ENCODE results near the gene RXRB.

The RXRB gene

GRCh38 chr6:33169291-33170175 is 30.9 kb downstream of the RXRB start:
- H3K9ac ChIP-seq (ENCODE audit: low read depth, low read length) = no peak overlapping the region
- no peak overlapping the region for H3K4me3 ChIP-seq (ENCODE audit: low read depth, low read length)
- no peaks in the 10 kb centered on the region for H3K27me3 ChIP-seq (ENCODE audit: control insufficient read depth, insufficient read depth, low read length)
- H3K4me1 ChIP-seq (ENCODE audit: control insufficient read depth, insufficient read depth, low read length) = no peaks in the 10 kb centered on the region
- H3K36me3 ChIP-seq (ENCODE audit: control insufficient read depth, insufficient read depth, low read length) = no peaks in the 10 kb centered on the region
- no peaks in the 10 kb centered on the region for H3K9me3 ChIP-seq (ENCODE audit: control insufficient read depth, insufficient read depth, low read length)

- no peak overlapping the region for H3K4me3 ChIP-seq (ENCODE audit: low read depth, low read length)
- no peaks in the 10 kb centered on the region for H3K36me3 ChIP-seq (ENCODE audit: control insufficient read depth, insufficient read depth, low read length)
- H3K9ac ChIP-seq (ENCODE audit: low read depth, low read length) = no peak overlapping the region
- no peaks in the 10 kb centered on the region for H3K9me3 ChIP-seq (ENCODE audit: control insufficient read depth, insufficient read depth, low read length)
- no peaks in the 10 kb centered on the region for H3K27me3 ChIP-seq (ENCODE audit: control insufficient read depth, insufficient read depth, low read length)
- no peaks in the 10 kb centered on the region for H3K4me1 ChIP-seq (ENCODE audit: control insufficient read depth, insufficient read depth, low read length)
Measured at GRCh38 chr6:33168639-33169038, 31.8 kb downstream of the RXRB start.

GRCh38 chr6:33168284-33168601 is 32.2 kb downstream of the RXRB start:
- no peak overlapping the region for H3K4me3 ChIP-seq (ENCODE audit: low read depth, low read length)
- no peaks in the 10 kb centered on the region for H3K4me1 ChIP-seq (ENCODE audit: control insufficient read depth, insufficient read depth, low read length)
- no peak overlapping the region for H3K9ac ChIP-seq (ENCODE audit: low read depth, low read length)
- H3K27me3 ChIP-seq (ENCODE audit: control insufficient read depth, insufficient read depth, low read length) = no peaks in the 10 kb centered on the region
- H3K36me3 ChIP-seq (ENCODE audit: control insufficient read depth, insufficient read depth, low read length) = no peaks in the 10 kb centered on the region
- H3K9me3 ChIP-seq (ENCODE audit: control insufficient read depth, insufficient read depth, low read length) = no peaks in the 10 kb centered on the region

- Histone ChIP-seq H3K4me3 (ENCODE audit: low read depth, low read length) (no peak overlapping the region), H3K27me3 (ENCODE audit: control insufficient read depth, insufficient read depth, low read length) (peaks cover under 1% of the 10 kb centered on the region), H3K9me3 (ENCODE audit: control insufficient read depth, insufficient read depth, low read length) (no peaks in the 10 kb centered on the region), H3K9ac (ENCODE audit: low read depth, low read length) (no peak overlapping the region), H3K4me1 (ENCODE audit: control insufficient read depth, insufficient read depth, low read length) (no peaks in the 10 kb centered on the region), H3K36me3 (ENCODE audit: control insufficient read depth, insufficient read depth, low read length) (no peaks in the 10 kb centered on the region)
Measured at GRCh38 chr6:33167374-33168283, 32.8 kb downstream of the RXRB start.

DNA sequence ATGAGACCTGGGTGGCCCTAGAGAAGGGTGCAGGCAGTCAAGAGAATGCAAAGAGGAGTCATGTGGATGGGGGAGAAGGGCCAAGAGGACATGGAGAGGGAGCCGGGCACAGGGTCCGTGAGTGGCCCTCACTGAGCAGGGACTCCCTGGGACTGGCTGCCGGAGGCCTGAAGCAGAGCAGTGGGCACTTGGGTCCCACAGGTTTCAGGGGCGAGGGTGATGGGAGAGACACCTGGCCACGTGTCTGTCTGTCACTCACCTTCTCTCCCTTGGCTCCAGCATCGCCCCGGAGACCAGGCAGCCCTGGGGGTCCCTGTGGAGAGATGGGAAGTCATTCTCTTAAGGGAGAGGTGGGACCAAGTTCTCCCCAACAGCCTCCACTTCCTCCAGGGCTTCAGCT is 33.7 kb downstream of the RXRB start:
- no peak overlapping the region for H3K4me3 ChIP-seq (ENCODE audit: low read depth, low read length)
- H3K9me3 ChIP-seq (ENCODE audit: control insufficient read depth, insufficient read depth, low read length) = no peaks in the 10 kb centered on the region
- H3K27me3 ChIP-seq (ENCODE audit: control insufficient read depth, insufficient read depth, low read length) = peaks cover 8% of the 10 kb centered on the region
- H3K4me1 ChIP-seq (ENCODE audit: control insufficient read depth, insufficient read depth, low read length) = peaks cover 3% of the 10 kb centered on the region
- H3K36me3 ChIP-seq (ENCODE audit: control insufficient read depth, insufficient read depth, low read length) = no peaks in the 10 kb centered on the region
- H3K9ac ChIP-seq (ENCODE audit: low read depth, low read length) = no peak overlapping the region

DNA sequence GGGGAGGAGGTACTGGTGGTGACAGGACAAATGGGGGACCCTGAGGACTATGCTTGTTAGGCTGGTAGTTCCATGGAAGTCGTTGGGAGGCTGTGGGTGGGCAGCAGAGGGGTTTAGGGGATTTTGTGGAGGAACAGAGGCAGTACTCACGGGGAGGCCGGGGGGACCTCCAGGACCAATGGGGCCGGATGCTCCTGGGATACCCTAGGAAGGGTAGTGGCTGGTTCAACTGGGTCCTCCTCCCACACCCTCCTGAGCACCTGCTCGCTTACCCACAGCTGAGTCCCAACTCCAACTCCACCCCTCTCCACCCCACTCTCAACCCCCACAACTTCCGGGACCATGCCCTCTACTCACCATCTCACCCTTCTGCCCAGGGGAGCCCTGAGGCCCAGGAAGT is 34.1 kb downstream of the RXRB start:
- H3K4me1 ChIP-seq (ENCODE audit: control insufficient read depth, insufficient read depth, low read length) = peaks cover 3% of the 10 kb centered on the region
- H3K9me3 ChIP-seq (ENCODE audit: control insufficient read depth, insufficient read depth, low read length) = no peaks in the 10 kb centered on the region
- H3K27me3 ChIP-seq (ENCODE audit: control insufficient read depth, insufficient read depth, low read length) = peaks cover 9% of the 10 kb centered on the region
- H3K9ac ChIP-seq (ENCODE audit: low read depth, low read length) = no peak overlapping the region
- H3K4me3 ChIP-seq (ENCODE audit: low read depth, low read length) = no peak overlapping the region
- no peaks in the 10 kb centered on the region for H3K36me3 ChIP-seq (ENCODE audit: control insufficient read depth, insufficient read depth, low read length)

GRCh38 chr6:33165581-33166258 is 34.7 kb downstream of the RXRB start:
- Histone ChIP-seq H3K9me3 (ENCODE audit: control insufficient read depth, insufficient read depth, low read length) (no peaks in the 10 kb centered on the region), H3K4me1 (ENCODE audit: control insufficient read depth, insufficient read depth, low read length) (peaks cover 8% of the 10 kb centered on the region)

DNA sequence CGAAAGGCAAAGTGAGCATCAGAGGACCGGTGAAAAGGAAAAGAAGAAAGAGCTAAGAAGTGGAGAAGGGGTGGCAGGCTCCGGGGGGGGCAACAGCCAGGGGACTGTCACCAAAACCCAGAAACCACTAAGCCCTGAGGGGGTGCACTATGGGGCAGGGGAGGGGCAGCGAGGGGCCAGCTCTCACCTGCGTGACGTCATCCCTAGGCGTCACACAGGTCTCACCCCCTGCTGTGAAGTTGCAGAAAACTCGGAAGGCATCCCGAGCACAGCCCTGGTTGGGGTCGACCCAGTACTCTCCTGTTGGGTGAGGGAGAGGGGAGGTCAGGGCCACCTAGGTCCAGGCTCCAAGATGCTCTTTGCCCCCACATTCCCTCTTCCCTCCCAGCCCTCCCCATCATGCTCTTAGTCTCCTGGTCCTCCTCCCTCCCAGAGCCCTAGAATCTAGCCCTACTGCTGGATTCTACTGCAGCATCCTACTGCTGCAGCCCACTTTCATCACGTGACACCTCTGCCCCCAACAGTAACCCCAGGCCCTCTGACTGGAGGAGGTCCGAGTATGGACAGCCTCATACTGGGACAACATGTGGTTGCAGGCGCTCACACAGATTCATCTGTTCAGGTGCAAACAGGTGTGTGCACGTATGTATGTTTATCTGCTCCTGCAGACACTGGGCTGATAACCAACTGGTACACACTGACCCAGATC is 35.6 kb downstream of the RXRB start:
- Histone ChIP-seq H3K4me3 (ENCODE audit: low read depth, low read length) (no peak overlapping the region), H3K27me3 (ENCODE audit: control insufficient read depth, insufficient read depth, low read length) (peaks cover 9% of the 10 kb centered on the region), H3K9ac (ENCODE audit: low read depth, low read length) (no peak overlapping the region), H3K9me3 (ENCODE audit: control insufficient read depth, insufficient read depth, low read length) (no peaks in the 10 kb centered on the region), H3K4me1 (ENCODE audit: control insufficient read depth, insufficient read depth, low read length) (peaks cover 8% of the 10 kb centered on the region), H3K36me3 (ENCODE audit: control insufficient read depth, insufficient read depth, low read length) (no peaks in the 10 kb centered on the region)

More at GRCh38 chr6:33165581-33166258, 34.7 kb downstream of the RXRB start:
- H3K9ac ChIP-seq (ENCODE audit: low read depth, low read length) = no peak overlapping the region
- H3K27me3 ChIP-seq (ENCODE audit: control insufficient read depth, insufficient read depth, low read length) = peaks cover 9% of the 10 kb centered on the region
- no peaks in the 10 kb centered on the region for H3K36me3 ChIP-seq (ENCODE audit: control insufficient read depth, insufficient read depth, low read length)
- no peak overlapping the region for H3K4me3 ChIP-seq (ENCODE audit: low read depth, low read length)

DNA sequence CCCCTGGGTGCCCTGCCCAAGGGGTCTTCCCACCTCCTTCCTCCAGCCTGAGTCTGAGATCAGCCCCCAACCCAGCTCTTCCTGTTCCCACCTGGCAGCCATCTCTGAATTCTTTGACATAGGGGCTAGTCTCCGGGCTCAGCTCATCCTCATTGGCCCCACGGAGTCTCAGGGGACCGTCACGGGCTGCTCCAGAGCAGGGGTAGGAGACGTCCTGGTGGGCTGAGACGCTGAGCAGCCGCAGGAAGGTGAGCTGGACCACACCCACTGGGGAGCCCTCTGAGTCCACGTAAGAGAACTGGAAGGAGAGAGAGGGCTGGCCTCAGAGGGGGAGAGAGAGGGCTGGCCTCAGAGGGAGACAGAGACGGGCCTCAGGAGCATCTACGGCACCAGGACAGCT is 36.3 kb downstream of the RXRB start:
- no peak overlapping the region for H3K4me3 ChIP-seq (ENCODE audit: low read depth, low read length)
- H3K4me1 ChIP-seq (ENCODE audit: control insufficient read depth, insufficient read depth, low read length) = peaks cover 8% of the 10 kb centered on the region
- H3K36me3 ChIP-seq (ENCODE audit: control insufficient read depth, insufficient read depth, low read length) = no peaks in the 10 kb centered on the region
- no peak overlapping the region for H3K9ac ChIP-seq (ENCODE audit: low read depth, low read length)
- peaks cover 9% of the 10 kb centered on the region for H3K27me3 ChIP-seq (ENCODE audit: control insufficient read depth, insufficient read depth, low read length)
- H3K9me3 ChIP-seq (ENCODE audit: control insufficient read depth, insufficient read depth, low read length) = no peaks in the 10 kb centered on the region

DNA sequence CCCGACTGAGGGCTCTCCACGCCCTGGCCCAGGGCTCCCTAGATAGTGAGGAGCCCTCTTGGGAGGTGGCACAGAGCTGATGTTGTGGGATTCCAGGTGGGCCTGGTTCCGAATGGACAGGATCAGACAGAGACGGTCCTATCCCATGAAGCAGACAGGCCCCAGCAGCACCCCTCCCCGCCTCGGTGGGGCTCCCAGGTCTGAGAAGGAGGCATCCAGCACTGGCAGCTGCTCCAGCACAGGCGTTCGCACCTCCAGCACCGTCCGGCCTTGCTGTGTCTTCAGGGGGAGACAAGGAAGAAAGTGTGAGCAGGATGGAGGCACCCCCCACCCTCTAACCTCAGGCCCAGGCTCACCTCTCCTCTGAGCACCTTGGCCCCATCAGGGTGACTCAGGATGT is 36.9 kb downstream of the RXRB start:
- Histone ChIP-seq H3K36me3 (ENCODE audit: control insufficient read depth, insufficient read depth, low read length) (no peaks in the 10 kb centered on the region), H3K9ac (ENCODE audit: low read depth, low read length) (no peak overlapping the region), H3K9me3 (ENCODE audit: control insufficient read depth, insufficient read depth, low read length) (no peaks in the 10 kb centered on the region), H3K4me1 (ENCODE audit: control insufficient read depth, insufficient read depth, low read length) (peaks cover 8% of the 10 kb centered on the region), H3K4me3 (ENCODE audit: low read depth, low read length) (no peak overlapping the region), H3K27me3 (ENCODE audit: control insufficient read depth, insufficient read depth, low read length) (peaks cover 9% of the 10 kb centered on the region)

All from iPS-15b (cell line).